HG03520 (cell line): Measurements from ENCODE around the gene FBN3.
"Not testable (repeated sequence)": the region's sequence is repeated elsewhere in the genome, so short reads cannot be mapped to it uniquely, and the experiment has no call there.

Source experiments
- ATAC-seq: cut with Tn5 transposase; IDR thresholded peaks from one replicate; pipeline ENCODE4 v1.9.1; 2021; ENCODE audit warnings: mild to moderate bottlenecking, moderate library complexity; ENCODE audit not compliant: unreplicated experiment

The FBN3 gene

DNA sequence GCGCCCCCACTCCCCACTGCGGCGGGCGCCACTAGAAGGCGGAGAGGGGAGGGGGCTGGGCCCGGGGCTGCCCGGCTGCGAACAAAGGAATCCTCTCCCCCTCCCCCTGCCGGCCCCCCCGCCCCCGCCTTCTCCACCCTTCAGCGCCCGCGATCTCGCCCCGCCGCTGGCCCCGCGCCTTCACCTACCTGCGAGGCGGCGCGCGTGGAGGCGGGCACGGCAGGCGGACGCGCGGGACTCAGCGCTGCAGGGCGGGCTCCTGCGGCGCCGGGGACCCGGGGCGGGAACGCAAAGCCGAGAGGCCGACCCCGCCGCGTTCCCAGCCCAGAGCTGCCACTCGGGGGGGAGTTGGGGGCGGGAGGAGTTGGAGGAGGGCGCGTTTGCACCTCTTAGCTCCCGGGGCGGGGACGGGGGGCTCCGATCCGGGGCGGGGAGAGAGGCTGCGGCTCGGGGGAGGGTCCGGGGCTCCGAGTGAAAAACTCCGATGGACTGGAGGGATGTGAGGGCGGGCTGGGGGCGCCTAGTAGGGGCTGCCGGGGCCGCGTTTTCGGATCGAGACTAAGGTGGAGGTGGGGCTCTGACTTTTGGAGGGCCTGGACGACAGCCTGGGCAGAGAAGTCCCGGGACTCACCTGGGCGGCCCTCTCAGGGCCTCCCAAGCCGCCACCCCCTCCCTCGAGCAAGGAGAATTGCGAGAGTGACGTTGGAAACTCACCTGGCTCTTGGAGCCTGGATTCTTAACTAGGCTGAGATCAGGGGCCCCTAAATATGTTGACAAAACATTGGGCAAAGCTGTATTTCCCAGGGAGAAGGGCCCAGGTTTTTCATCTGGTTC lies at the start of gene FBN3:
FBN3 (minus strand) TSS at position 332 of the 834 bp plus-strand sequence. CDS start 2,112 bp downstream, outside the sequence.
- ATAC-seq: no peak

DNA sequence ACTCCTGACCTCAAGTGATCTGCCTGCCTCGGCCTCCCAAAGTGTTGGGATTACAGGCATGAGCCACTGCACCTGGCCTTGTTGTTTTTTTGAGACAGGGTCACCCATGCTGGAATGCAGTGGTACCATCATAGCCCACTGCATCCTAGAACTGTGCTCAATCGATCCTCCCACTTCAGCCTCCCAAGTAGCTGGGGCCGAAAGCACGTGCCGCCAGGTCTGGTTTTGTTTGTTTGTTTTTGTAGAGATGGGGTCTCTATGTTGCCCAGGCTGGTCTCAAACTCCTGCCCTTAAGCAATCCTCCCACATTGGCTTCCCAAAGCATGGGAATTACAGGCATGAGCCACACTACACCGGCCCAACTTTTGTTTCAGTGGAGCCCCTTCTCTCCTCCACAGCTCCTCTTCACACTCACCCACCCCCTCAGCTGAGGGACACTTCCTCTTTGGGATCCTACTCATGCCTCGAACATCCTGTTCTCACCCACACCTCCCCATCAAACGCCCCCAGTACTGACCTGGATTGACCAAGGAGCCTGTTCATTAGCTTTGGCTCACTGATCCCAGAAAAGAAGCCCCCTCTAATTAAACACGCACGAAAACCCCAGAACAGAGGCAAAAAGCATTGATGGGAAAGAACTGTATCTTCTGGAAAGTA lies 47.0 kb upstream of the FBN3 start:
- no peak for ATAC-seq

DNA sequence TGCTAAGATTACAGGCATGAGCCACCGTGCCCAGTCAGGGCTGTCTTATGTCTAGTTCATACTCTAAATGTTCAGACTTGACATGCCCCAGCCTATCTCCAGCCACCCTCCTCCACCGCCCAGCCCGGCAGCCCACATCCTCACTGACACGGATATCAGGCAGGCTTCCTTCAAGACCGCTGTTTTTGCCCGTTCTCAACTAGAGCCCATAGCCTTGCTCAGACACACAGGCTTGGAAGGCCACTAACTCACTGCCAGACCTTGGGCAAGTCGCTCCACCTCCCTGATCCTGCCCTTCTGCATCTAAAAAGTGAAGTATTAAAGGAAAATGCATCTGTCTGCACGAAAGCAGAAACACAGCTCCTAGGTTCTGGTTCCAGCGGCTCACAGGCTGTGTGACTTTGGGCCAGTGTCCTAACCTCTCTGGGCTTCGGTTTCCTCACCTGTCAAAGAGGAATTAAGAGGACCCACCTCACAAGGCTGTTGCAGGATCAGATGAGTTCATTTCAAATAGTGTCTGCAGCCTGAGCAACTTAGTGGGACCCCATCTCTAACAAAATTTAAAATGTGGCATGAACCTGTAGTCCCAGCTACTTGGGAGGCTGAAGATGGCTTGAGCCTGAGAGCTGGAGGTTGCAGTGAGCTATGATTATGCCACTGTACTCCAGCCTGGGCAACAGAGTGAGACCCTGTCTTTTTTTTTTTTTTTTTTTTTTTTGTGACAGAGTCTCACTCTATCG lies 45.3 kb upstream of the FBN3 start:
- ATAC-seq: no peak

- no peak for ATAC-seq
These were observed 42.9 kb upstream of the FBN3 start for GRCh38 chr19:8192221-8192820.

- ATAC-seq: no peak
These were observed 36.1 kb upstream of the FBN3 start for GRCh38 chr19:8185343-8186068.

DNA sequence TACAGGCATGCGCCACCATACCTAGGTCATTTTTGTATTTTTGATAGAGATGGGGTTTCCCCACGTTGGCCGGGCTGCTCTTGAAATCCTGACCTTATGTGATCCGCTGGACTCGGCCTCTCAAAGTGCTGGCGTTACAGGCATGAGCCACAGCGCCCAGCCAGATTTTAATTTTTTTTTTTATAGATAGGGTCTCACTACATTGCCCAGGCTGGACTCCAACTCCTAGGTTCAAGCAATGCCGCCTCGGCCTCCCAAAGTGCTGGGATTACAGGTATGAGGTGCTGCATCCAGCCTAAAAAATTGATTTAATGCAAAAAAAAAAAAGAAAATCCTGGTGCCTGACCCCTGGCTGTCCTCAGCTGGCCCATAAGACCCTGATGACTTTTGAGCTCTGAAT lies 34.9 kb upstream of the FBN3 start:
- no peak for ATAC-seq

DNA sequence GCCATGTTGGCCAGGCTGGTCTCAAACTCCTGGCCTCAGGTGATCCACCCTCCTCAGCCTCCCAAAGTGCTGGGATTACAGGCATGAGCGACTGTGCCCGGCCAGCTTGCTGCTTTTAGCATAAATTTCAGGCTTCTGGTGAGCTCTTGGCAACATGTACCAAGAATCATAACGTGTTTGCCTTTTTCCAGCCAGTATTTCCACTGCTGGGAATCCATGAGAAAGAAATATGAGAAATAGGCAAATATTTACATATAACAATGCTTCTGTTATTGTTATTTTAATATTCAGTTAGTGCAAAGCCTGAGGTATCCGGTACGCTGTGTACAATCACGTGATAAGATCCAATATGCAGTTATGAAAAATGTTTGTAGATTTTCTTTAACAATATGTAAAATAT lies 30.6 kb upstream of the FBN3 start:
- no peak for ATAC-seq

- ATAC-seq: no peak
These were observed 25.3 kb upstream of the FBN3 start for GRCh38 chr19:8174706-8175105.

- ATAC-seq: no peak
These were observed 19.1 kb upstream of the FBN3 start for GRCh38 chr19:8168537-8168936.

- ATAC-seq: no peak
These were observed 18.6 kb upstream of the FBN3 start for GRCh38 chr19:8167985-8168384.

DNA sequence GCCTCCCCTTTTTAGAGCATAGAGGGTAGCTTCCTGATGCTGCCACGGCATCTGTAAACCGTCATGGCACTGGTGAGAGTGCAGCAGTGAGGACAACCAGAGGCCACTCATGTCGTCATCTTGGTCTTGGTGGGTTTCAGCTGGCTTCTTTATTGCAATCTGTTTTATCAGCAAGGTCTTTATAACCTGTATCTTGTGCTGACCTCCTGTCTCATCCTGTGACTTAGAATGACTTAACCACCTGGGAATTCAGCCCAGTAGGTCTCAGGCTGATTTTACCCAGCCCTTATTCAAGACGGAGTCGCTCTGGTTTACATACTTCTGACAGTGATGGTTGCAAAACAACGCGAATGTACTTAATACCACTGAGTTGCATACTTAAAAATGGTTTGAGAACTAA lies 14.4 kb upstream of the FBN3 start:
- ATAC-seq: no peak

DNA sequence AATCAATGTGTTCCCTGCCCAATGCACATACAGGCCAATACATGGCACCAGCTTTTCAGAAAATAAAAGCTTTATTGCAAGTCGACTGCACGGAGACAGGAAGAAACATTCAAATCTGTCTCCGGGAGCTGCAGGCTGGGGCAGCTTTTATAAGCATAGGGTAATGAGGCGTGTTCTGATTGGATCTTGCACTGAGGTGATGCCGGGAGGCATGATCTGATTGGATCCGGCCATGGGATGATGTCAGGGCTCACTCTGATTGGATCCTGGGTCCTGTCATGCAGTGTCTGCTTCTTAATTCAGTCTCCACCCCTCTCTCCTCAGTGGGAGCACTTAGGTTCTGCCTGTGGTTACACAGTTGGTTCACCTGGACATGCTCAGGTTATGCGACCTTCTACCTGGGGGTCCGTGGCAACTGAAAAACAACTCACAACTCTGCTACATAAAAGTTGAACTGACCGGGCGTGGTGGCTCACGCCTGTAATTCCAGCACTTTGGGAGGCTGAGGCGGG lies 11.8 kb upstream of the FBN3 start:
- no peak for ATAC-seq

DNA sequence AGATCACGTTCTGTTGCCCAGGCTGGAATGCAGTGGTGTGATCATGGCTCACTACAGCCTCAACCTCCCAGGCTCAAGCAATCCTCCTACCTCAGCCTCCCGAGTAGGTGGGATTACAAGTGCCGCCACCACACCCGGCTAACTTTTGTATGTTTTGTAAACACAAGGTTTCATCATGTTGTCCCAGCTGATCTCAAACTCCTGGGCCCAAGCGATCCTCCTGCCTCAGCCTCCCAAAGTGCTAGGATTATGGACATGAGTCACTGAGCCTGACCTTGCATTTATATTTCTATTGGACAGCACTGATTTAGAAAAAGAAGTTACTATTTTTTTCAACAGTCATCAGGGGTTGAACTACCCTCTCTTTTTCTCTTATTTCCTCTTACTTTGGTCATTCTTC lies 9.9 kb upstream of the FBN3 start:
- not testable (repeated sequence) for ATAC-seq

DNA sequence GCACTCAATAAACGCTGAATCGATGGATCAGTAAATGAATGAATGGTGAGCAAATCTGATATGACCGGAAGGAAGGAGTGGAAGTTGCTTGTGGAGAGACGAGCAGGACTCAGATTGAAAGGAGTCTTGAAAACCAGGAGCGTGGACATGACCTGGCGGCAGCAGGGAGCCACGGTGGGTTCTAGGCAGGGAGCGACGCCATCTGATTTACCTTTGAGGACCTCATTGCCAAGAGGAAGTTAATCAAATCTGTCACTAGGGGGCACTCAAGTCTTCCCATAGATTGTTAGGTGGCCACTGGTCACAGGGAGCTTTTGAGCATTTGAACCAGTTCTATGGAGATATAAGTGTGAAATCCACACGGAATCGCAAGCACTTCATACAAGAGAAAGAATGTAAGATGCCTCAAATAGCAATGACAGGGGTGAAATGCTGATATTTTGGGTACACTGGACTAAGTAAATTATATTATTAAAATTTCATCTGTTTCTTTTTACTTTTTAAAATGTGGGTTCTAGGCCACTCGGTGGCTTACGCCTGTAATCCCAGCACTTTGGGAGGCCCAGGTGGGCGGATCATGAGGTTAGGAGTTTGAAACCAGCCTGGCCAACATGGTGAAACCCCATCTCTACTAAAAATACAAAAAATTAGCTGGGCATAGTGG lies 9.2 kb upstream of the FBN3 start:
- ATAC-seq: no peak

DNA sequence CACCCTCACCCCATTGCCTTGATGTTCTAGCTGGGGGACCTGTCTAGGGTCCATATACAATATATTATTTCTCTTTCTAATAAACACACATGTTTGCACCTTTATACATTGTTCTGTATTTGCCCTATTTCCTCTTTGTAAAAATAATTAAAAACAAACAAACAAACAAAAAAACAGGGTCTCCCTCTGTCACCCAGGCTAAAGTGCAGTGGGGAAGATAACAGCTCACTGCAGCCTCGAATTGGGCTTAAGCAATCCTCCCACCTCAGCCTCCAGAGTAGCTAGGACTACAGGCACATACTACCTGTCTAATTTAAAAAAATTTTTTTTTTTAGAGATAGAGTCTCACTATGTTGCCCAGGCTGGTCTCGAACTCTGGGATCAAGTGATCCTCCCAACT lies 5.9 kb upstream of the FBN3 start:
- ATAC-seq: no peak

- ATAC-seq: not testable (repeated sequence)
These were observed 4.6 kb upstream of the FBN3 start for GRCh38 chr19:8154014-8154413.

DNA sequence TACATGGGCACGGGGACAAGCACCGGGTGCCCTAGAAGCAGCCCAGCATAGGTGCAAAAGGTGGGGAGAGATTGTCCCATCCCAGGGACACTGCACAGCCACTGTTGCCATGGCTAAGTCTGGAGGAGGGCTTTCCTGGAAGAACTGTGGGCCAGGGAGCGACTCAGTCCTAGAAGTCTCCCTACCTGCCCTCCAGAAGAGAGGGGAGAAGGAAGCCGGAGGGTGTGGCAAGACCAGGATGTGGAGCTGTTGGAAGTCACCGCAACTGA lies 2.3 kb upstream of the FBN3 start:
- ATAC-seq: no peak

DNA sequence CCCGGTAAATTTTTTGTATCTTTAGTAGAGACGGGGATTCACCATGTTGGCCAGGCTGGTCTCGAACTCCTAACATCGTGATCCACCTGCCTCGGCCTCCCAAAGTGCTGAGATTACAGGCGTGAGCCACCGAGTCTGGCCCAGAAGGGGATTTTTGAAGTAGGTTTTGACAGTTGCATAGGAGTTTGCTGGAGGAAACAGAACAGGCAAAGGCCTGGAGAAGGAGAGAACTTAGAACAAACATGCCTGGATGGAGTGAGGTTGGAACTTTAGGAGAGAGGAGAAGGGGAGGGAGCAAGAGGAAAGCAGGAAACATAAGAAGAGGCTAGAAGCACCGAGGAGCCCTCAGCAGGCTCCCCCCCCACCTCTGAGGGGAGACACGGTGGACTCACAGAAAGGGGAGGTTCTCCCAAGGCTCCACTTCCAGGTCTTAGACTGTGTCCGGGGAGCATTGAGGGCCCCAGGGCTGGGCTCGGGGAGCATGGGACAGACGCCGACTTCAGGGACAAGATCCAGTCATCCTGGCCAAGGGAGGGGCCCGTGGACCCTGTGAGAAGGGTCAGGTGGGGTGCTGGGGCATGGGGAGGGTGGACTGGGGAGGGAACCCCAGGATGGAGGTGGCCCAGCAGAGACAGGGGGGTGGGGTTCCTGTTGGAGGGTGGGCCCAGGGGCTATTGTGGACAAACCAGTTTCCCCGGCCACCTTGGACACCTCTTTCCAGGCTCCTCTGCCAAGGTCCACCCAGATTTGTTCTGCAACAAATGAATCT lies 1.8 kb upstream of the FBN3 start:
- ATAC-seq: no peak

- ATAC-seq: no peak
These were observed 930 bp upstream of the FBN3 start for GRCh38 chr19:8150178-8150865.
